Kidney epithelial cell (primary cell): ENCODE measurements around the gene RAB1B. TPM values are rescaled to one million over a fixed set of nuclear protein-coding genes. Genes with fewer than 3 reads are reported as not detected.

Source experiments
- DNase-seq: peaks from one replicate; pipeline ENCODE4 v3.0.0-alpha.2; 2010; ENCODE audit warnings: low read depth
- H3K27me3 ChIP-seq: 2 replicates; pipeline ENCODE4 v1.6.0; 2011; ENCODE audit warnings: low read length; ENCODE audit not compliant: control insufficient read depth, insufficient read depth
- H3K36me3 ChIP-seq: 2 replicates; pipeline ENCODE4 v1.5.1; 2011; ENCODE audit warnings: low read length; ENCODE audit not compliant: control insufficient read depth, insufficient read depth
- H3K4me3 ChIP-seq: 2 replicates; pipeline ENCODE4 v1.5.1; 2011; ENCODE audit warnings: low read depth, mild to moderate bottlenecking, control low read depth, low read length
- CTCF ChIP-seq: IDR thresholded peaks from 2 replicates; pipeline ENCODE4 v1.5.1; 2011; ENCODE audit warnings: mild to moderate bottlenecking, moderate library complexity, low read length, control low read depth, inconsistent platforms; ENCODE audit not compliant: insufficient read depth, poor library complexity, severe bottlenecking
- total RNA-seq: library from RNA; depleted of rRNA; stranded (reverse); fragments of >200 nt; gene quantifications from 2 replicates; pipeline ENCODE4 v1.2.3, GENCODE V29; 2015

Gene RAB1B
- total RNA-seq, 1 donor from 2014 or later: 108 TPM

GRCh38 chr11:66280428-66280827, 12.0 kb downstream of the RAB1B start:
- DNase-seq: no peak
- peaks cover 12% of the 10 kb centered on the region for H3K27me3 ChIP-seq
- H3K36me3 ChIP-seq: no peaks in the 10 kb centered on the region
- H3K4me3 ChIP-seq: no peak overlapping the region
- TF ChIP-seq CTCF: no peak

GRCh38 chr11:66281001-66281400, 12.6 kb downstream of the RAB1B start:
- TF ChIP-seq CTCF: no peak
- no peak for DNase-seq
- H3K27me3 ChIP-seq: peaks cover 12% of the 10 kb centered on the region
- no peaks in the 10 kb centered on the region for H3K36me3 ChIP-seq
- H3K4me3 ChIP-seq: no peak overlapping the region

- DNase-seq: no peak
- H3K27me3 ChIP-seq: peaks cover 12% of the 10 kb centered on the region
- no peaks in the 10 kb centered on the region for H3K36me3 ChIP-seq
- no peak overlapping the region for H3K4me3 ChIP-seq
- TF ChIP-seq CTCF: no peak
These were observed 13.5 kb downstream of the RAB1B start for GRCh38 chr11:66281776-66282467.

GRCh38 chr11:66282468-66283455, 14.3 kb downstream of the RAB1B start:
- H3K36me3 ChIP-seq: no peaks in the 10 kb centered on the region
- no peak overlapping the region for H3K4me3 ChIP-seq
- peak; percentile 77 for DNase-seq
- peaks cover 12% of the 10 kb centered on the region for H3K27me3 ChIP-seq
- peak; percentile 95 for TF ChIP-seq CTCF

- H3K27me3 ChIP-seq: peaks cover 10% of the 10 kb centered on the region
- no peak overlapping the region for H3K4me3 ChIP-seq
- no peak for DNase-seq
- no peaks in the 10 kb centered on the region for H3K36me3 ChIP-seq
- TF ChIP-seq CTCF: no peak
These were observed 15.1 kb downstream of the RAB1B start for GRCh38 chr11:66283461-66284105.
